ENCODE results near the gene PNMA8A.

DNA sequence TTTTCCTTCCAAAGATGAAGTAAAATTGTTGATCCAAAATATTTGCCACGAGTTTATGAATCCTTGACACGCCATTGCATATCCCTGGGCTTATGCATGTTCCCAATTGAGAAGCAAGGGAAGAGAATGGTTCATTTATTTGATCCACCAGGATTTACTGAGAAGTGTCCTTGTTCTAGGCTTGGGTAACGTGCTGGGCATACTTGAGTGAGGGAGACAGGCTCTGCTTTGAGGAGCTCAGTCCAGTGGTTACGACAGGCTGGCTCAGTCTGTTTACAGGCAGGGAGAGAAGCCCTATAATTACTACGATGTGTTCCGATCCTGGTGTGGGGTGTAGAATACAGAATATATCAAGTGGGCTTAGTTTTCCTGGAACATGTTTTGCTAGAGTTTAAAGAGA, 36.4 kb downstream of the PNMA8A start:
- TF ChIP-seq, protein P1, sequence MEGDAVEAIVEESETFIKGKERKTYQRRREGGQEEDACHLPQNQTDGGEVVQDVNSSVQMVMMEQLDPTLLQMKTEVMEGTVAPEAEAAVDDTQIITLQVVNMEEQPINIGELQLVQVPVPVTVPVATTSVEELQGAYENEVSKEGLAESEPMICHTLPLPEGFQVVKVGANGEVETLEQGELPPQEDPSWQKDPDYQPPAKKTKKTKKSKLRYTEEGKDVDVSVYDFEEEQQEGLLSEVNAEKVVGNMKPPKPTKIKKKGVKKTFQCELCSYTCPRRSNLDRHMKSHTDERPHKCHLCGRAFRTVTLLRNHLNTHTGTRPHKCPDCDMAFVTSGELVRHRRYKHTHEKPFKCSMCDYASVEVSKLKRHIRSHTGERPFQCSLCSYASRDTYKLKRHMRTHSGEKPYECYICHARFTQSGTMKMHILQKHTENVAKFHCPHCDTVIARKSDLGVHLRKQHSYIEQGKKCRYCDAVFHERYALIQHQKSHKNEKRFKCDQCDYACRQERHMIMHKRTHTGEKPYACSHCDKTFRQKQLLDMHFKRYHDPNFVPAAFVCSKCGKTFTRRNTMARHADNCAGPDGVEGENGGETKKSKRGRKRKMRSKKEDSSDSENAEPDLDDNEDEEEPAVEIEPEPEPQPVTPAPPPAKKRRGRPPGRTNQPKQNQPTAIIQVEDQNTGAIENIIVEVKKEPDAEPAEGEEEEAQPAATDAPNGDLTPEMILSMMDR (IDR thresholded peaks at IDR 0.05) = no peak
- no peak for TF ChIP-seq POLR2A (IDR thresholded peaks at IDR 0.05)
